ENCODE measurements around the gene CTR9. TPM values are rescaled to one million over a fixed set of nuclear protein-coding genes. Genes with fewer than 3 reads are reported as not detected.

Gene CTR9
- total and polyA plus RNA-seq, 2 of the 13 experiments (the other 11 are each of a cell fraction or from before 2014, with no cell fraction given), result 6.6 to 22.1 TPM

DNA sequence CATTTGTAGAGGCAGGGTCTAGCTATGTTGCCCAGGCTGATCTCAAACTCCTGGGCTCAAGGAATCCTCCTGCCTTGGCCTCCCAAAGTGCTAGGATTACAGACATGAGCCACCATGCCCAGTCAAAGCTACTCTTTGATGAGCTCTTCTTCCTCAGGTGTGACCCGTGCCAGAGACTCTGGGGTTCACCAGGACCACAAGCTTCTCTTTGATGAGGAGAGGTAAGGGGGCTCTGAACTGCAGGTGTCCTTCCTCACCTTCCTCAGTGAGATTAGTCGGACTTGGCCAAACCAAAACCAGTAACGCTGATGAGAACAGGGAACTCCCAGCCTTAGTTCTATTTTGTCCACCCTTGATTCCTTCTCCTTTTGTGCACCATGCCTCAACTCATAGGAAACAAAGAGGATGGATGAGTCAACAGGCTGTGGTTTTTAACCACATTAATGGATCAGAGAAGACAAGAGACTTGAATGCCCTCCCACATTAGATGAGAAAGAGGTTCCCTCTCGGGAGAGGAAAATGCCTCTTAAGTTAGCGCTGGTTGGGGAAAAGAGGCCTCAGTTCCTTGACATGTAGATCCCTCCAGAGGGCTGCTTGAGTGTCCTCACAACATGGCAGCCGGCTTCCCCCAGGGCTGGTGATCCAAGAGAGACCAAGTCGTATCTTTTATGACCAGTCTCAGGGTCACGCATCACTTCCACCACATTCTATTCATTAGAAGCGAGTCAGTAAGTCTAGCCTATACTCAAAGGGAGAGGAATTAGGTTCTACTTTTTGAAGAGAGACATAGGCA is 25.7 kb upstream of the CTR9 start:
- Histone ChIP-seq H3K4me1 (ENCODE audit: insufficient read depth, low read length) (no peaks in the 10 kb centered on the region), H3K27me3 (ENCODE audit: control insufficient read depth in 1 of 2, insufficient read depth in 2 of 2, low read length in 2 of 2) (peaks cover 9 to 33% of the 10 kb centered on the region in 2 experiments; a peak in 4 of 5 replicates), H3K79me2 (ENCODE audit: insufficient read depth, low read length) (no peaks in the 10 kb centered on the region), H3K9ac (ENCODE audit: insufficient read depth, low read depth, low read length) (no peak overlapping the region), H3K36me3 (replicated peaks in 1 of 2; ENCODE audit: control insufficient read depth in 1 of 2, insufficient read depth in 2 of 2, low read length in 2 of 2) (no peaks in the 10 kb centered on the region), H3K4me3 (replicated peaks in 1 of 3; ENCODE audit: insufficient read depth in 1 of 3, low read depth in 2 of 3, low read length in 3 of 3) (no peak overlapping the region), H3K27ac (ENCODE audit: extremely low read length, insufficient read depth, low read length) (no peak overlapping the region), H4K20me1 (ENCODE audit: insufficient read depth, low read length) (no peaks in the 10 kb centered on the region), H2AFZ (ENCODE audit: low read length) (no peak overlapping the region), H3K4me2 (ENCODE audit: low read depth, low read length) (no peak overlapping the region), H3K9me3 (ENCODE audit: low read length) (no peaks in the 10 kb centered on the region)
- ChIA-PET CTCF (ENCODE audit: low intra/inter-chr PET ratio, low total read pairs) (no interaction called here), POLR2A (no interaction called here)
- DNase-seq (ENCODE audit: low spot score), result no peak
- intact Hi-C loops (cut with micrococcal nuclease; ENCODE audit: unreplicated experiment) (no loop called here), in situ Hi-C loops (cut with HindIII; ENCODE audit: extremely low pct_ligation_motif_present, low pct_unique_long_range_greater_than_20kb) (no loop called here)
- BruUV-seq (replicated peaks), result no TSS peak
- FAIRE-seq, result no peak
- no peak for ATAC-seq
- WGBS (ENCODE audit: low lambda C conversion rate), result 40% methylated on average over 9 of the region's 9 CpGs
- TF ChIP-seq ZNF276 (CRISPR knock-in tag; IDR thresholded peaks at IDR 0.05; ENCODE audit: low read depth) (no peak), ZNF230 (CRISPR knock-in tag; IDR thresholded peaks at IDR 0.05) (no peak), MTA3 (CRISPR knock-in tag; IDR thresholded peaks at IDR 0.05) (no peak), CBX2 (IDR thresholded peaks at IDR 0.05; ENCODE audit: low read depth, low read length) (no peak), CBX2 (CRISPR knock-in tag; IDR thresholded peaks at IDR 0.05; ENCODE audit: low read depth) (no peak), MAZ (IDR thresholded peaks at IDR 0.05; ENCODE audit: borderline replicate concordance, low read depth, low read length) (no peak), MAZ (CRISPR knock-in tag; IDR thresholded peaks at IDR 0.05; ENCODE audit: low read depth) (no peak), CCAR2 (optimal IDR thresholded peaks at IDR 0.05; ENCODE audit: low read depth, low read length) (no peak), FOXP1 (IDR thresholded peaks at IDR 0.05) (no peak), FOXP1 (CRISPR knock-in tag; IDR thresholded peaks at IDR 0.05) (no peak)

All from HepG2 (cell line).